ENCODE results near the gene ENPP3. TPM values are rescaled to one million over a fixed set of nuclear protein-coding genes. Genes with fewer than 3 reads are reported as not detected.
A peak's percentile ranks its signal among the peaks of the same experiment; 100 is the strongest.

ENPP3 gene
- total and polyA plus RNA-seq, 2 experiments from 2014 or later, result not detected

DNA sequence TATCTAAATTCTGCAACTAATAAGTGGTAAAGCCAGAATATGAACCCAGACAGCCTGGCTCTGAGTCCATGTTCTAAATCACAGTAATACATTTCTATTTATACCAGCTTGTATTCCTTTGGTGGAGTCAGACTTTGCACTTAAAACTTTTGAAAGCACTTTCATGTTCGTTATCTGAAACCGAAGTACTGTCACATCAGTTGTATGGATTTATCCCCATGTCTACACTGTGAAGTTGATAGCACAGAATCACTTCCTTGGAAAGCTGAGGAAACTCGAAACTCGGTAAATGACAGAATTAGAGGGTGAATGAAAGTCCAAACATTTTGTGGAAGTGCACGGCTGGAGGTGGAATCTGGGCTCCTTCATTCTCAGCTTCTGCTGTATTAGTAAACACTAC lies 102.0 kb downstream of the ENPP3 start:
- H3K4me2 ChIP-seq (ENCODE audit: unreplicated experiment), result no peak overlapping the region
- no peak for TF ChIP-seq EZH2 (IDR thresholded peaks at IDR 0.05; ENCODE audit: insufficient read depth, poor library complexity, severe bottlenecking)
- TF ChIP-seq EZH2phosphoT487 (IDR thresholded peaks at IDR 0.05; ENCODE audit: insufficient read depth, low read depth), result no peak
- no peaks in the 10 kb centered on the region for H3K9me3 ChIP-seq (ENCODE audit: low read depth)
- H3K27me3 ChIP-seq (replicated peaks; ENCODE audit: insufficient read depth), result no peaks in the 10 kb centered on the region
- no peaks in the 10 kb centered on the region for H3K9me2 ChIP-seq (ENCODE audit: insufficient read depth)
- H3F3A ChIP-seq (ENCODE audit: insufficient read depth), result peaks cover 7% of the 10 kb centered on the region; the same call in 1 of the 2 replicates
- H3K27ac ChIP-seq, result no peak overlapping the region
- in situ Hi-C loops (cut with MboI), result no loop called here
- no peak overlapping the region for H3K9ac ChIP-seq
- peaks cover 18% of the 10 kb centered on the region for H3K4me1 ChIP-seq (ENCODE audit: insufficient read depth)
- H2AFZ ChIP-seq, result no peak overlapping the region; the same call in 1 of the 2 replicates
- no peaks in the 10 kb centered on the region for H4K20me1 ChIP-seq (ENCODE audit: insufficient read depth)
- H3K4me3 ChIP-seq, result no peak overlapping the region
- no peaks in the 10 kb centered on the region for H3K79me2 ChIP-seq (ENCODE audit: insufficient read depth)
- 81 to 85% methylated on average over 5 of the region's 5 CpGs for WGBS, 2 experiments (ENCODE audit: low coverage in 1 of 2, low lambda C conversion rate in 2 of 2, missing lambda C conversion rate in 2 of 2)
- no peaks in the 10 kb centered on the region for H3K36me3 ChIP-seq (ENCODE audit: low read depth)
- no peak for DNase-seq

DNA sequence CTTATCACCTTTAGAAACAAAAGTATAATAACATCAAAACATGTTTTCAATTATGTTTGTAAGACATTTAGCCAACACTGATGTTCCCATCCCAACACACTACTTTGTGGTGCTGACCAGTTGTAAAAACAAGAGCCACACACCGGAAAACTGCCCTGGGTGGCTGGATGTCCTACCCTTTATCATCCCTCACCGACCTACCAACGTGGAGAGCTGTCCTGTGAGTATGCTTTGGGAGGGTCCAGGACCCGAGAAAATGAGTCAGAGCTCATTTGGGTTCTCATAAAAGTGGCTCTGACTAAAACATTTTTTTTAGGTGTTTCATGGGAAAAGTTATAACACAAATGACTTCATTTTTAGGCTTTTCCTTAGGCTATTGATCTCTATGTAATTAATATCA lies 103.1 kb downstream of the ENPP3 start:
- 23 to 25% methylated on average over 4 of the region's 4 CpGs for WGBS, 2 experiments (ENCODE audit: low coverage in 1 of 2, low lambda C conversion rate in 2 of 2, missing lambda C conversion rate in 2 of 2)
- H4K20me1 ChIP-seq (ENCODE audit: insufficient read depth), result no peaks in the 10 kb centered on the region
- H3K27ac ChIP-seq, result peak overlapping the region; percentile 38
- H3K4me3 ChIP-seq, result no peak overlapping the region
- H3K9me3 ChIP-seq (ENCODE audit: low read depth), result no peaks in the 10 kb centered on the region
- no peak for TF ChIP-seq EZH2phosphoT487 (IDR thresholded peaks at IDR 0.05; ENCODE audit: insufficient read depth, low read depth)
- TF ChIP-seq EZH2 (IDR thresholded peaks at IDR 0.05; ENCODE audit: insufficient read depth, poor library complexity, severe bottlenecking), result no peak
- peak; percentile 84 for DNase-seq
- H3K4me2 ChIP-seq (ENCODE audit: unreplicated experiment), result peak overlapping the region; percentile 25
- H2AFZ ChIP-seq, result 0 out of 2 replicates have a peak overlapping the region, but pooled peaks have one; percentile 16
- H3K9ac ChIP-seq, result 0 out of 2 replicates have a peak overlapping the region, but pooled peaks have one; percentile 9
- H3K27me3 ChIP-seq (replicated peaks; ENCODE audit: insufficient read depth), result no peaks in the 10 kb centered on the region
- in situ Hi-C loops (cut with MboI), result no loop called here
- peaks cover 16% of the 10 kb centered on the region for H3K4me1 ChIP-seq (ENCODE audit: insufficient read depth)
- H3F3A ChIP-seq (ENCODE audit: insufficient read depth), result peaks cover 6% of the 10 kb centered on the region; the same call in 1 of the 2 replicates
- H3K9me2 ChIP-seq (ENCODE audit: insufficient read depth), result no peaks in the 10 kb centered on the region
- H3K36me3 ChIP-seq (ENCODE audit: low read depth), result no peaks in the 10 kb centered on the region
- H3K79me2 ChIP-seq (ENCODE audit: insufficient read depth), result no peaks in the 10 kb centered on the region

DNA sequence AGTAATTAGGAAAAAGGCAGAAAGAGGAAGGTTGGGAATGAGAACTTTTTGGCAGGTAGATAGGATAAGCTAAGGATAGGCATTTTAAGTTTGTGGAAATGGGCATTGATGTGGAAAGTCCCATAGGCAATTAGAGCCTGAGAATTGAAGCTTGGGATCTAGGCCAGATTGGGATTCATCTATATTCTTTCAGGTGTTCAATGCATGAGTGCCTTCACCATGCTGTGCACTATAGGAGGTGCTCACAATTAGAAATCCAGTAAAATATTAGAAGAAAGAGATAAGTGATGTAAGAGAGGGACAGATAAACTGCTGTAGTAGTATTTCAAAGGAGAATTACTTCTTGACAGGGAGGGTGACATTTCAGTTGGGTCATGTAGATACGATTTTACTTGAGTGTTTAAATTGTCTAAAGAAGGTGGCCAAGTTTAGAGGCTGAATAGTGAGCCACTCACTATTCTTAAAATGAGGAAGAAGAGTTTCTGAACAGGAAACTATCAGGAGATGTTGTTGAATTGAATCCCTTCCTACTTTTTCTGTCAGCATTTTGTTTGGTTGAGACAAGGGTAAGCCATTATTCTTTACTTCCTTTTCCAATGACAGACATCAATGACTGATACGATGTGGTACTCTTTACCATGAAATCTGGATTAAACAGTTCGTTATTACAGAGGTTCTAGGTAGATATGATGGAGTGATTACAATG lies 104.7 kb downstream of the ENPP3 start:
- peaks cover 16% of the 10 kb centered on the region for H3K4me1 ChIP-seq (ENCODE audit: insufficient read depth)
- WGBS, 2 experiments (ENCODE audit: low coverage in 1 of 2, low lambda C conversion rate in 2 of 2, missing lambda C conversion rate in 2 of 2), result 72 to 76% methylated on average over 3 of the region's 3 CpGs
- H3K79me2 ChIP-seq (ENCODE audit: insufficient read depth), result no peaks in the 10 kb centered on the region
- H3K36me3 ChIP-seq (ENCODE audit: low read depth), result no peaks in the 10 kb centered on the region
- no peak overlapping the region for H3K9ac ChIP-seq
- TF ChIP-seq EZH2phosphoT487 (IDR thresholded peaks at IDR 0.05; ENCODE audit: insufficient read depth, low read depth), result no peak
- TF ChIP-seq EZH2 (IDR thresholded peaks at IDR 0.05; ENCODE audit: insufficient read depth, poor library complexity, severe bottlenecking), result no peak
- no peak overlapping the region for H3K4me2 ChIP-seq (ENCODE audit: unreplicated experiment)
- H3K4me3 ChIP-seq, result no peak overlapping the region
- in situ Hi-C loops (cut with MboI), result no loop called here
- H3K9me2 ChIP-seq (ENCODE audit: insufficient read depth), result no peaks in the 10 kb centered on the region
- H3K27me3 ChIP-seq (replicated peaks; ENCODE audit: insufficient read depth), result no peaks in the 10 kb centered on the region
- no peak overlapping the region for H3K27ac ChIP-seq
- no peak overlapping the region for H2AFZ ChIP-seq
- no peaks in the 10 kb centered on the region for H4K20me1 ChIP-seq (ENCODE audit: insufficient read depth)
- peaks cover 6% of the 10 kb centered on the region; the same call in 1 of the 2 replicates for H3F3A ChIP-seq (ENCODE audit: insufficient read depth)
- no peak for DNase-seq
- H3K9me3 ChIP-seq (ENCODE audit: low read depth), result no peaks in the 10 kb centered on the region

DNA sequence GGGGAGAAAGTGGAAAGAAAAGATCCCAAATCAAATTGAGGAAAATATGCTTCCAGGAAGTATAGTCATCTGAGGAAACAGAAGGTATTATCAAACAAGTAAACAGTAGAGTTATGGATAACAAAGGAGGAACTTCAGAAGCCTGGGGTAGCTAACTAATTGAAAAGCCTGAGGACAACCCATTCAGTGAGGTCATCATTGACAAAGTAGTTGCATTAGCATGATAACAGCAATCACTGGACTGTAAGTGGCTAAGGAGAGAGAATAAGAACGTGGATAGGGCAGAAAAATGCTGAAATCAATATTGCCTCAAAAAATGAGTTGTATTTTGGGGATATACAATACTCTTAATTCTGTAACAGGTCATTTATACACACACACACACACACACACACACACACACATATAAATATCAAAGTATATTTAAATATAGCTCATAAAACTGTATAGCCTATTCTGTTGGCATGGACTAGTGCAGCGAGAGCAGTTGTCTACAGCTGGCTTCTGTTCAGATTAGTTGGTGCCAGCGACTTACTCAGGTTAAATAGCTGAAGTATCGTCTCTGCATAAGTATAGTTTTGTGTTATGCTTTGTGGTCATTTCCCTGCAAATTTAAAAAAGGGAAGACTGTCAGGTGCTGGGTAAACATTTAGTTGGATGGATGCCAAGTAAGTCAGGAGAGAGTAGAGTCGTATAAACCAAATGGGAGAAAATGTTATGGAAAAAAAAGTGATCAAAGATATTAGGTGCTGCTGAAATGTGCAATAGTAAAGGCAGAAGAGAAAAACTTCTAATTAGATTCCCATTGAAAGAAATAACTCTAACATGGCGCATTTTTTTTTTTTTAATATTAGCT lies 107.6 kb downstream of the ENPP3 start:
- H3K27ac ChIP-seq, result no peak overlapping the region
- H3K4me3 ChIP-seq, result no peak overlapping the region
- H3K27me3 ChIP-seq (replicated peaks; ENCODE audit: insufficient read depth), result no peaks in the 10 kb centered on the region
- H3K9me2 ChIP-seq (ENCODE audit: insufficient read depth), result no peaks in the 10 kb centered on the region
- WGBS, 2 experiments (ENCODE audit: low coverage in 1 of 2, low lambda C conversion rate in 2 of 2, missing lambda C conversion rate in 2 of 2), result 65 to 81% methylated on average over 6 of the region's 6 CpGs
- H3K4me2 ChIP-seq (ENCODE audit: unreplicated experiment), result no peak overlapping the region
- H3K79me2 ChIP-seq (ENCODE audit: insufficient read depth), result no peaks in the 10 kb centered on the region
- peaks cover 15% of the 10 kb centered on the region for H3K4me1 ChIP-seq (ENCODE audit: insufficient read depth)
- no peaks in the 10 kb centered on the region for H3K36me3 ChIP-seq (ENCODE audit: low read depth)
- TF ChIP-seq EZH2 (IDR thresholded peaks at IDR 0.05; ENCODE audit: insufficient read depth, poor library complexity, severe bottlenecking), result no peak
- TF ChIP-seq EZH2phosphoT487 (IDR thresholded peaks at IDR 0.05; ENCODE audit: insufficient read depth, low read depth), result no peak
- peaks cover 6% of the 10 kb centered on the region; the same call in 1 of the 2 replicates for H3F3A ChIP-seq (ENCODE audit: insufficient read depth)
- no peak for DNase-seq
- no peaks in the 10 kb centered on the region for H4K20me1 ChIP-seq (ENCODE audit: insufficient read depth)
- H3K9ac ChIP-seq, result no peak overlapping the region
- in situ Hi-C loops (cut with MboI), result no loop called here
- H2AFZ ChIP-seq, result no peak overlapping the region
- no peaks in the 10 kb centered on the region for H3K9me3 ChIP-seq (ENCODE audit: low read depth)

Data from GM23248 (cell line).